Neuronal stem cell (in vitro differentiated cells): ENCODE results near the gene GABRG3.

Experiments used
- DNase-seq: peaks from one replicate; pipeline ENCODE4 v3.0.0-alpha.2; 2013; ENCODE audit warnings: low spot score
- H2AFZ ChIP-seq: one replicate; pipeline ENCODE4 v1.6.1; 2013; ENCODE audit warnings: mild to moderate bottlenecking, low read length, inconsistent platforms
- H2AK5ac ChIP-seq: 2 replicates; pipeline ENCODE4 v1.6.1; 2013; ENCODE audit warnings: low read depth, mild to moderate bottlenecking, inconsistent platforms, low read length, moderate library complexity, mixed read lengths
- H2BK120ac ChIP-seq: 2 replicates; pipeline ENCODE4 v1.6.1; 2013; ENCODE audit warnings: low read depth, mild to moderate bottlenecking, inconsistent platforms, low read length, moderate library complexity, mixed read lengths
- H2BK12ac ChIP-seq: one replicate; pipeline ENCODE4 v1.6.1; 2013; ENCODE audit warnings: low read length, inconsistent platforms
- H2BK15ac ChIP-seq: 2 replicates; pipeline ENCODE4 v1.6.1; 2013; ENCODE audit warnings: mild to moderate bottlenecking, low read length, inconsistent platforms, mixed read lengths
- H2BK5ac ChIP-seq: one replicate; pipeline ENCODE4 v1.6.1; 2013; ENCODE audit warnings: inconsistent platforms, mild to moderate bottlenecking, low read length, moderate library complexity
- H3K14ac ChIP-seq: one replicate; pipeline ENCODE4 v1.6.1; 2013; ENCODE audit warnings: low read length, inconsistent platforms
- H3K18ac ChIP-seq: 2 replicates; pipeline ENCODE4 v1.6.1; 2013; ENCODE audit warnings: low read length, inconsistent platforms
- H3K23ac ChIP-seq: 2 replicates; pipeline ENCODE4 v1.6.1; 2013; ENCODE audit warnings: low read depth, mild to moderate bottlenecking, mixed read lengths, low read length, inconsistent platforms; ENCODE audit not compliant: poor library complexity
- H3K27ac ChIP-seq: replicated peaks from 3 replicates; pipeline ENCODE4 v1.5.1; 2013; ENCODE audit warnings: low read length, inconsistent platforms
- H3K27me3 ChIP-seq, 3 experiments: 2 replicates each; pipeline ENCODE4 v1.6.1; 2013; ENCODE audit warnings: low read length in 3 of 3, mild to moderate bottlenecking in 2 of 3, inconsistent platforms in 1 of 3, low read depth in 1 of 3, mixed read lengths in 1 of 3, moderate library complexity in 1 of 3; ENCODE audit not compliant: control insufficient read depth in 3 of 3, insufficient read depth in 3 of 3
- H3K36me3 ChIP-seq, 2 donors: replicated peaks in 1 of 2; 2 replicates each; pipeline ENCODE4 v1.6.1; 2013; ENCODE audit warnings: low read length in 2 of 2; ENCODE audit not compliant: control insufficient read depth in 2 of 2, insufficient read depth in 2 of 2
- H3K4ac ChIP-seq: 2 replicates; pipeline ENCODE4 v1.6.1; 2013; ENCODE audit warnings: inconsistent platforms, mild to moderate bottlenecking, low read length, moderate library complexity
- H3K4me1 ChIP-seq, 2 donors: 1 replicate in 1 of 2; 2 replicates in 1 of 2; pipeline ENCODE4 v1.6.1; 2013; ENCODE audit warnings: low read length in 2 of 2, low read depth in 1 of 2; ENCODE audit not compliant: control insufficient read depth in 2 of 2, insufficient read depth in 1 of 2
- H3K4me2 ChIP-seq: one replicate; pipeline ENCODE4 v1.6.1; 2013; ENCODE audit warnings: mild to moderate bottlenecking, low read length, inconsistent platforms; ENCODE audit not compliant: insufficient read depth, poor library complexity, severe bottlenecking
- H3K4me3 ChIP-seq, 2 donors: 2 replicates each; pipeline ENCODE4 v1.5.1; 2013; ENCODE audit warnings: low read length in 2 of 2, mild to moderate bottlenecking in 2 of 2, inconsistent platforms in 1 of 2, moderate library complexity in 1 of 2
- H3K79me1 ChIP-seq: one replicate; pipeline ENCODE4 v1.6.1; 2013; ENCODE audit warnings: low read depth, mild to moderate bottlenecking, inconsistent platforms, low read length, moderate library complexity
- H3K9ac ChIP-seq: one replicate; pipeline ENCODE4 v1.6.1; 2013; ENCODE audit warnings: mild to moderate bottlenecking, low read depth, low read length, inconsistent platforms; ENCODE audit not compliant: poor library complexity
- H3K9me3 ChIP-seq, 2 donors: replicated peaks in 1 of 2; 2 replicates each; pipeline versions ENCODE3 to v1.6.1; 2013; ENCODE audit warnings: low read length in 2 of 2, mild to moderate bottlenecking in 2 of 2, inconsistent platforms in 1 of 2, low read depth in 1 of 2, mixed read lengths in 1 of 2, moderate library complexity in 1 of 2; ENCODE audit not compliant: control insufficient read depth in 2 of 2, insufficient read depth in 1 of 2
- H4K8ac ChIP-seq: one replicate; pipeline ENCODE4 v1.6.1; 2013; ENCODE audit warnings: low read depth, mild to moderate bottlenecking, inconsistent platforms, low read length, moderate library complexity
- H4K91ac ChIP-seq: one replicate; pipeline ENCODE4 v1.6.1; 2013; ENCODE audit warnings: low read length, low read depth, mild to moderate bottlenecking, inconsistent platforms; ENCODE audit not compliant: poor library complexity
- WGBS, 2 donors: extraction: QIAGEN DNeasy Blood & Tissue Kit; methylation state at CpG; one replicate each; pipeline ENCODE4 v1.1.7; 2013; ENCODE audit warnings: missing lambda C conversion rate in 2 of 2, mixed read lengths in 1 of 2; ENCODE audit not compliant: insufficient read length in 2 of 2, insufficient replicate concordance in 1 of 2; ENCODE audit errors: extremely low coverage in 2 of 2; 5-methylcytosine and 5-hydroxymethylcytosine counted together

Gene GABRG3

GRCh38 chr15:27491666-27492621 is 521.0 kb downstream of the GABRG3 start:
- H3K4me3 ChIP-seq: no peak overlapping the region
- H3K36me3 ChIP-seq: no peaks in the 10 kb centered on the region
- no peak overlapping the region for H3K23ac ChIP-seq
- H2AK5ac ChIP-seq: no peak overlapping the region
- H2BK5ac ChIP-seq: no peak overlapping the region
- H3K14ac ChIP-seq: no peak overlapping the region
- H2BK12ac ChIP-seq: no peak overlapping the region
- no peak overlapping the region for H4K8ac ChIP-seq
- H2AFZ ChIP-seq: no peak overlapping the region
- no peak overlapping the region for H4K91ac ChIP-seq
- H2BK15ac ChIP-seq: no peak overlapping the region
- H2BK120ac ChIP-seq: no peak overlapping the region
- H3K4me2 ChIP-seq: no peak overlapping the region
- no peaks in the 10 kb centered on the region for H3K79me1 ChIP-seq
- peak; percentile 71 for DNase-seq
- peak overlapping the region; percentile 74 for H3K27ac ChIP-seq
- WGBS, 2 donors: no CpG with 5 or more reads among the region's 10 CpGs
- H3K9ac ChIP-seq: no peak overlapping the region
- no peak overlapping the region for H3K4ac ChIP-seq
- peaks cover 0 to 10% of the 10 kb centered on the region in 2 donors for H3K4me1 ChIP-seq
- no peaks in the 10 kb centered on the region for H3K27me3 ChIP-seq
- peaks cover 0 to 3% of the 10 kb centered on the region in 2 donors for H3K9me3 ChIP-seq
- no peak overlapping the region for H3K18ac ChIP-seq

GRCh38 chr15:27495963-27496459 is 525.0 kb downstream of the GABRG3 start:
- no peak overlapping the region for H3K4me2 ChIP-seq
- H2BK120ac ChIP-seq: no peak overlapping the region
- H4K91ac ChIP-seq: no peak overlapping the region
- H2BK12ac ChIP-seq: no peak overlapping the region
- peak overlapping the region; percentile 21 for H3K18ac ChIP-seq
- H3K23ac ChIP-seq: no peak overlapping the region
- peak overlapping the region; percentile 84 for H2AK5ac ChIP-seq
- peaks cover 0 to 3% of the 10 kb centered on the region in 2 donors for H3K9me3 ChIP-seq
- no peak overlapping the region for H4K8ac ChIP-seq
- H2AFZ ChIP-seq: no peak overlapping the region
- no peak overlapping the region for H3K4ac ChIP-seq
- no peak overlapping the region for H2BK5ac ChIP-seq
- H3K4me1 ChIP-seq: peaks cover 0 to 21% of the 10 kb centered on the region in 2 donors
- no peak overlapping the region for H3K27ac ChIP-seq
- WGBS, 2 donors: no CpG with 5 or more reads among the region's 3 CpGs
- no peak overlapping the region for H3K4me3 ChIP-seq
- H3K14ac ChIP-seq: no peak overlapping the region
- H3K9ac ChIP-seq: no peak overlapping the region
- H3K36me3 ChIP-seq: no peaks in the 10 kb centered on the region
- no peaks in the 10 kb centered on the region for H3K79me1 ChIP-seq
- H3K27me3 ChIP-seq: no peaks in the 10 kb centered on the region
- no peak overlapping the region for H2BK15ac ChIP-seq
- no peak for DNase-seq

DNA sequence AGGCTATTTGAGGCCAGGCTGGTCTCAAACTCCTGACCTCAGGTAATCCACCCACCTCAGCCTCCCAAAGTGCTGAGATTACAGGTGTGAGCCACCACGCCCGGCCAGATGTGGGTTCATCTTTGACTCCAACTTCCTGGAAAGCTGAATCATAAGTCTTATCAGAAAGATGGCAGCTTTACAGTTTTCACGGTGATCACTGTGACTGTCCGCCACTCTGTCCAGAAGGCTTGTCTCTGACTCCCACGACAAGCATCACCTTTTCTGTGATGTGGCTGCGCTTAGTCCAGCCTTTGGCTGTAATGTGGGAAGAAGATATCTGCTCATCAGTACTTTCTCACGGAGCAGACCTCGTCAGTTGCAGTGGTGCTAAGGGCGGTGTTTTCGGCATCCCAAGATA is 527.7 kb downstream of the GABRG3 start:
- no peaks in the 10 kb centered on the region for H3K27me3 ChIP-seq
- no CpG with 5 or more reads among the region's 10 CpGs for WGBS, 2 donors
- H3K9ac ChIP-seq: no peak overlapping the region
- no peak overlapping the region for H4K91ac ChIP-seq
- H3K27ac ChIP-seq: no peak overlapping the region
- H2BK12ac ChIP-seq: no peak overlapping the region
- no peak overlapping the region for H3K4me2 ChIP-seq
- H2AK5ac ChIP-seq: no peak overlapping the region
- no peak overlapping the region for H3K4me3 ChIP-seq
- H3K4me1 ChIP-seq: peaks cover 0 to 16% of the 10 kb centered on the region in 2 donors
- no peak overlapping the region for H3K4ac ChIP-seq
- no peak overlapping the region for H2AFZ ChIP-seq
- H2BK15ac ChIP-seq: no peak overlapping the region
- H2BK120ac ChIP-seq: no peak overlapping the region
- DNase-seq: no peak
- no peaks in the 10 kb centered on the region for H3K36me3 ChIP-seq
- no peak overlapping the region for H2BK5ac ChIP-seq
- H3K9me3 ChIP-seq: peaks cover 0 to 5% of the 10 kb centered on the region in 2 donors
- H3K14ac ChIP-seq: no peak overlapping the region
- H4K8ac ChIP-seq: no peak overlapping the region
- H3K23ac ChIP-seq: no peak overlapping the region
- H3K18ac ChIP-seq: peak overlapping the region; percentile 6
- H3K79me1 ChIP-seq: no peaks in the 10 kb centered on the region

DNA sequence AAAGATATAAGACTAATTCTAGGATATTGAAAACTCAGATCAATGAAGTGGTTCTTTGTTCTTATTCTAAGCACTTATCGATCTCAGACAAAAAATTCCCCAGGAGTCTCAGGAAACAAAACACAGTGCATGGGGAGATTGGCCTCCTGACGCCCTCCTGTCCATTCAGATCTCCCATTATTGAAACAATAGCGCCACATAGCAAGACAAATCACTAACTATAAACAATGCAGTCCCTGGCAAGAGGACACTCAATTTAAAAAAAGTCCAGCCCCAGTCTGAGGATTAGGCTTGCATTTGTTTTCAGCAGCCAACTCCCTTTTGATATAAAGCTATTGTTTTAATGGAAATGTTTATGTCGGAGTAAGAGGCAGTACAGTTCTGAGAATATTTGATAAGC is 528.2 kb downstream of the GABRG3 start:
- H3K27ac ChIP-seq: no peak overlapping the region
- H3K9me3 ChIP-seq: peaks cover 0 to 5% of the 10 kb centered on the region in 2 donors
- H4K8ac ChIP-seq: no peak overlapping the region
- H2BK15ac ChIP-seq: no peak overlapping the region
- no peaks in the 10 kb centered on the region for H3K79me1 ChIP-seq
- no peak overlapping the region for H3K4me2 ChIP-seq
- H3K36me3 ChIP-seq: no peaks in the 10 kb centered on the region
- no CpG with 5 or more reads among the region's 4 CpGs for WGBS, 2 donors
- DNase-seq: no peak
- no peak overlapping the region for H3K9ac ChIP-seq
- H3K23ac ChIP-seq: no peak overlapping the region
- H3K4me1 ChIP-seq: peaks cover 0 to 16% of the 10 kb centered on the region in 2 donors
- H2AK5ac ChIP-seq: no peak overlapping the region
- no peak overlapping the region for H2BK120ac ChIP-seq
- H3K4me3 ChIP-seq: no peak overlapping the region
- H2BK12ac ChIP-seq: no peak overlapping the region
- H3K27me3 ChIP-seq: no peaks in the 10 kb centered on the region
- H2BK5ac ChIP-seq: no peak overlapping the region
- H3K4ac ChIP-seq: no peak overlapping the region
- H3K18ac ChIP-seq: no peak overlapping the region
- H3K14ac ChIP-seq: no peak overlapping the region
- H4K91ac ChIP-seq: no peak overlapping the region
- H2AFZ ChIP-seq: no peak overlapping the region
